NOMO-1 treated with dmso at 0.1 percent for 144 hours (cell line): Measurements from ENCODE around the gene PIK3R5.

Experiments
- DNase-seq: peaks from one replicate; lab custom pipeline; 2025; ENCODE audit not compliant: unreplicated experiment; lab: John Stamatoyannopoulos, UW

PIK3R5 gene

GRCh38 chr17:8836821-8837562 lies 128.5 kb downstream of the PIK3R5 start:
- no peak for DNase-seq

GRCh38 chr17:8835631-8836364 lies 129.7 kb downstream of the PIK3R5 start:
- no peak for DNase-seq

- DNase-seq: no peak
These were observed 130.4 kb downstream of the PIK3R5 start for GRCh38 chr17:8835106-8835505.

- no peak for DNase-seq
These were observed 132.7 kb downstream of the PIK3R5 start for GRCh38 chr17:8832711-8833352.

- DNase-seq: no peak
These were observed 134.2 kb downstream of the PIK3R5 start for GRCh38 chr17:8831234-8831849.

GRCh38 chr17:8830141-8830540 lies 135.4 kb downstream of the PIK3R5 start:
- DNase-seq: no peak

- no peak for DNase-seq
These were observed 136.2 kb downstream of the PIK3R5 start for GRCh38 chr17:8829036-8829941.
